Measurements from ENCODE around the gene CAMTA1.

DNA sequence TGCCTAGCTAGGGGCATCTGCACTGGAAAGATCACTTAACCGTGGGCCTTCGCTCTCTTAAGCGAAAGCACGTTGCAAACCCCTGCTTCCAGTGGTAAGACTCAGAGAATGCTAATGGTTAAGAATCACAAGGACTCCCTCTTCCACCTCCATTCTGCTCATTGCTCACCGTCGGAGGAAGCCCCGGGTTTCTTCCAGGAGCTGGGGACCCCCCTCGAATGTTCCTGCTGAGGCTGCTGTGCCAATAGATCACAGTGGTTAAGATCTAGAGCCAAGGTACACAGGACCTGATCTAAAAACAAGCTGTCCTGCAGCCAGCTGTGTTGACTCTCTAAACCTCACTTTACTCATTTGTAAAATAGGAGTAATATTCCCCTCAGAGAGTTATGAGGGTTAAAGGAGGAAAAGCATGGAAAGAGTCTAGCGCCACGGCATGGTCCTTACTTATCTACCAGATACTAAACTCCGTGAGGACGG, 986.6 kb downstream of the CAMTA1 start:
- TF ChIP-seq, protein P1, sequence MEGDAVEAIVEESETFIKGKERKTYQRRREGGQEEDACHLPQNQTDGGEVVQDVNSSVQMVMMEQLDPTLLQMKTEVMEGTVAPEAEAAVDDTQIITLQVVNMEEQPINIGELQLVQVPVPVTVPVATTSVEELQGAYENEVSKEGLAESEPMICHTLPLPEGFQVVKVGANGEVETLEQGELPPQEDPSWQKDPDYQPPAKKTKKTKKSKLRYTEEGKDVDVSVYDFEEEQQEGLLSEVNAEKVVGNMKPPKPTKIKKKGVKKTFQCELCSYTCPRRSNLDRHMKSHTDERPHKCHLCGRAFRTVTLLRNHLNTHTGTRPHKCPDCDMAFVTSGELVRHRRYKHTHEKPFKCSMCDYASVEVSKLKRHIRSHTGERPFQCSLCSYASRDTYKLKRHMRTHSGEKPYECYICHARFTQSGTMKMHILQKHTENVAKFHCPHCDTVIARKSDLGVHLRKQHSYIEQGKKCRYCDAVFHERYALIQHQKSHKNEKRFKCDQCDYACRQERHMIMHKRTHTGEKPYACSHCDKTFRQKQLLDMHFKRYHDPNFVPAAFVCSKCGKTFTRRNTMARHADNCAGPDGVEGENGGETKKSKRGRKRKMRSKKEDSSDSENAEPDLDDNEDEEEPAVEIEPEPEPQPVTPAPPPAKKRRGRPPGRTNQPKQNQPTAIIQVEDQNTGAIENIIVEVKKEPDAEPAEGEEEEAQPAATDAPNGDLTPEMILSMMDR (IDR thresholded peaks at IDR 0.05; ENCODE audit: poor library complexity), result no peak
- no peak for TF ChIP-seq EZH2phosphoT487 (IDR thresholded peaks at IDR 0.05; ENCODE audit: low read depth, severe bottlenecking, unreplicated experiment)
- TF ChIP-seq EZH2 (IDR thresholded peaks at IDR 0.05; ENCODE audit: borderline replicate concordance), result no peak

Data from hepatocyte (in vitro differentiated cells).